Measurements from ENCODE around the gene GP9. TPM values are rescaled to one million over a fixed set of nuclear protein-coding genes. Genes with fewer than 3 reads are reported as not detected.

Gene GP9
- total RNA-seq, 1 experiment from 2014 or later: not detected

DNA sequence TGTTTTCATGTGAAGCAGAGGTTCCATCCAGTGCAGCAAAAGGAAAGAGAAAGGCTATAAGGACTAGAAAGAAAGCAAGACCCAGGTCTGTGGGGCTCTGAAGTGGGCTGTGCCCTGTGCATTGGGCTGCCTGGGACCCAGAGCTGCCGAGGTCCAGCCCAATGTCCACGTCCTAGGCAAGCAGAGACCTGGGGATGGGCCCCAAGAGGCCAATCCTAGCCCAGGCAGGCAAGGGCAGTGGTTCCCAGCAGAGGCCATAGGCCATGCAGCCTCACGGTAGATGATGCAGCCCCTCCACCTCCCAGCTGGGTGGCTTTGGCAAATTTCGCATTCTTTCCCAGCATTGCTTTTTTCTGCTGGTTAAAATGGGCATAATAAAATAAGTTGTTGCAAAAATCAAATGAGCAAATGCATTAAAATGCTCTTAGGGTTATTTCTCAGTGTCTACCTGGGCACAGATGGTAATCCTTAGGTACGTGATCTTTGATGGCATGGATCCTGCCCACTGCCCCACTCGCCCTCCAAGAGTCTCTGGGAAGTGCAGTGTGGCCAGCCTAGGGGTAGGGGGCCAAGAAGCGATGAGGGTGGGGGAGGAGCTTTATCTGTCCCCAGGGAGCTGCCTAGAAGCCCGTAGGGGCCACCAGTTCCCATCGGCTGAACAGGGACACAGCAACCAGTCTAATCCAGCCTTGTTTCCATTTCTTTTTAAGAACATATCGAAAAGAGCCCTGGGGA, 22.3 kb upstream of the GP9 start:
- Mint-ChIP-seq H3K4me1 (peaks cover 15 to 39% of the 10 kb centered on the region in 2 experiments), H3K27ac (no peak overlapping the region; a peak in 1 of 7 replicates), H3K36me3 (ENCODE audit: insufficient read depth in 1 of 3, low read depth in 3 of 3) (no peaks in the 10 kb centered on the region), H3K9me3 (no peaks in the 10 kb centered on the region), H3K27me3 (ENCODE audit: low read depth) (peaks cover 2% of the 10 kb centered on the region; the same call in 1 of the 2 replicates), H3K4me3 (no peak overlapping the region)
- TF ChIP-seq, protein P1, sequence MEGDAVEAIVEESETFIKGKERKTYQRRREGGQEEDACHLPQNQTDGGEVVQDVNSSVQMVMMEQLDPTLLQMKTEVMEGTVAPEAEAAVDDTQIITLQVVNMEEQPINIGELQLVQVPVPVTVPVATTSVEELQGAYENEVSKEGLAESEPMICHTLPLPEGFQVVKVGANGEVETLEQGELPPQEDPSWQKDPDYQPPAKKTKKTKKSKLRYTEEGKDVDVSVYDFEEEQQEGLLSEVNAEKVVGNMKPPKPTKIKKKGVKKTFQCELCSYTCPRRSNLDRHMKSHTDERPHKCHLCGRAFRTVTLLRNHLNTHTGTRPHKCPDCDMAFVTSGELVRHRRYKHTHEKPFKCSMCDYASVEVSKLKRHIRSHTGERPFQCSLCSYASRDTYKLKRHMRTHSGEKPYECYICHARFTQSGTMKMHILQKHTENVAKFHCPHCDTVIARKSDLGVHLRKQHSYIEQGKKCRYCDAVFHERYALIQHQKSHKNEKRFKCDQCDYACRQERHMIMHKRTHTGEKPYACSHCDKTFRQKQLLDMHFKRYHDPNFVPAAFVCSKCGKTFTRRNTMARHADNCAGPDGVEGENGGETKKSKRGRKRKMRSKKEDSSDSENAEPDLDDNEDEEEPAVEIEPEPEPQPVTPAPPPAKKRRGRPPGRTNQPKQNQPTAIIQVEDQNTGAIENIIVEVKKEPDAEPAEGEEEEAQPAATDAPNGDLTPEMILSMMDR (conservative IDR thresholded peaks at IDR 0.05): no peak
- no peaks in the 10 kb centered on the region for H3K79me1 ChIP-seq (ENCODE audit: insufficient read depth, low read depth, low read length, poor library complexity, severe bottlenecking)
- no peaks in the 10 kb centered on the region for H3K27me3 ChIP-seq (ENCODE audit: insufficient read depth, low read length)
- H2BK5ac ChIP-seq (ENCODE audit: insufficient read length, low read length): no peak overlapping the region
- H2AK5ac ChIP-seq (ENCODE audit: insufficient read length, low read length): no peak overlapping the region
- H4K8ac ChIP-seq (replicated peaks; ENCODE audit: insufficient read length, low read depth, low read length): no peak overlapping the region
- no peak for DNase-seq
- no peaks in the 10 kb centered on the region; the same call in 1 of the 2 replicates for H3K4me1 ChIP-seq (ENCODE audit: insufficient read depth, low read length)
- no peak overlapping the region for H3K4ac ChIP-seq (ENCODE audit: low read depth, low read length)
- H3K9me3 ChIP-seq (ENCODE audit: control insufficient read depth, low read depth, low read length): no peaks in the 10 kb centered on the region
- H3K4me2 ChIP-seq (ENCODE audit: insufficient read depth, insufficient read length, low read length): no peak overlapping the region
- no peak overlapping the region for H2BK15ac ChIP-seq (ENCODE audit: low read depth, low read length)
- no peak overlapping the region for H3K56ac ChIP-seq (ENCODE audit: insufficient read length, low read depth, low read length)
- WGBS (ENCODE audit: extremely low coverage, insufficient read length, low lambda C conversion rate): no CpG with 5 or more reads among the region's 10 CpGs
- H4K20me1 ChIP-seq (ENCODE audit: control insufficient read depth, insufficient read depth, insufficient read length): no peaks in the 10 kb centered on the region
- no peak overlapping the region for H3K9ac ChIP-seq (ENCODE audit: extremely low read depth, insufficient read length, low read length)
- no peak overlapping the region for H3K27ac ChIP-seq (ENCODE audit: insufficient read length, low read depth, low read length)
- H3K79me2 ChIP-seq (ENCODE audit: insufficient read depth, low read length): no peaks in the 10 kb centered on the region
- no peak overlapping the region for H2BK120ac ChIP-seq (ENCODE audit: low read depth, low read length, poor library complexity, severe bottlenecking)
- no peak overlapping the region for H2AFZ ChIP-seq (ENCODE audit: low read length)
- no peak overlapping the region for H3K18ac ChIP-seq (ENCODE audit: insufficient read length, low read depth, low read length)
- no peak overlapping the region for H4K5ac ChIP-seq (ENCODE audit: insufficient read length, low read depth, low read length)
- H3K14ac ChIP-seq (ENCODE audit: insufficient read depth, low read length): no peak overlapping the region
- H2BK20ac ChIP-seq (ENCODE audit: low read depth, low read length, poor library complexity, severe bottlenecking): no peak overlapping the region
- no peak overlapping the region for H2BK12ac ChIP-seq (ENCODE audit: insufficient read length, low read depth, low read length)
- no peaks in the 10 kb centered on the region for H3K23me2 ChIP-seq (ENCODE audit: insufficient read length, low read depth, low read length, poor library complexity, severe bottlenecking)
- H3K23ac ChIP-seq (ENCODE audit: insufficient read length, low read depth, low read length): no peak overlapping the region
- no peak overlapping the region for H3T11ph ChIP-seq (ENCODE audit: low read length)
- H4K91ac ChIP-seq (ENCODE audit: insufficient read length, low read depth, low read length): no peak overlapping the region

Data from H9 (cell line).